COLO668 (cell line): ENCODE results near the gene SH3GL3.

Experiments used
- DNase-seq: peaks from one replicate; lab custom pipeline; 2025; ENCODE audit not compliant: unreplicated experiment; lab: John Stamatoyannopoulos, UW

The SH3GL3 gene

DNA sequence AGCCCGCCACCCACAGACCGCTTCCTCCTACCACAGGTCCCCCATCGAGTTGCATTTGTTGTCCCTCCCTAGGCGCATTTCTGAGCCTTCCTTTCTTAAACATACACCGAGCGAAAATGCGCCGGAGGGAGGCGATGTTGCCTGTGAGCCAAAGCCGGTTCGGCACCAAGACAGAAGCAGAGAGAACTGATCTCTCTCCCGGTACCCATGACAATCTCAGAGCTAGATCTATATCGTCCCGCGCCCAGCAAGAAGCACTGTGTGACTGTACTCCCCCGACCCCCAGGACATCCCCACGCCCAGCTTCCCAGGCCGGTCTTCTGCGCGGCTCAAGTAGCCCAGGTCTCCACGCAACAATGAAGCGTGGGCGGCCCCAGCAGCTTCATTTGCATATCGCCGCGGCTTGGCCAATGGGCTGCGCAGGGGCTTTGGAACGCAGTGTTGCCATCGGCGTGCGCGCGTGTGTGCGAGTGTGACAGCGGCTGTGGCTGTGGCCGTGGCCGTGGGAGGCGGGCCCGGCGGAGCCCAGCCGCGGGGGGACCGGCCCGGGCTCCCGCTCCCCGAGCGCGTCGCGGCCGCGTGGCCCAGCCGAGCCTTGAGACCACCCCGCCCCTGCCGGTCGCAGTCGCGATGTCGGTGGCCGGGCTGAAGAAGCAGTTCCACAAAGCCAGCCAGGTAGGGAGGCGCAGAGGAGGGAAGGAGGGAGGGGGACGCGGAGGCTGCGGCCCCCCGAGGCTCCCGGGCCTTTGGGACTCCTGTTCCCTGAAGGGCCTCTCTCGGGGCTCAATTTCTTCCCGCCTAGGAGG lies at the start of gene SH3GL3:
SH3GL3 (plus strand) TSS at position 438 of the 806 bp plus-strand sequence; CDS start at position 631, 193 bp downstream.
- peak; percentile 37 for DNase-seq

- no peak for DNase-seq
Measured at GRCh38 chr15:83398626-83399025, 48.5 kb upstream of the SH3GL3 start.

GRCh38 chr15:83404121-83404520 lies 43.0 kb upstream of the SH3GL3 start:
- no peak for DNase-seq

GRCh38 chr15:83410532-83410931 lies 36.6 kb upstream of the SH3GL3 start:
- no peak for DNase-seq

- no peak for DNase-seq
Measured at GRCh38 chr15:83413054-83413719, 34.0 kb upstream of the SH3GL3 start.

GRCh38 chr15:83422081-83422480 lies 25.1 kb upstream of the SH3GL3 start:
- no peak for DNase-seq

- no peak for DNase-seq
Measured at GRCh38 chr15:83422541-83422940, 24.6 kb upstream of the SH3GL3 start.

GRCh38 chr15:83424101-83424500 lies 23.0 kb upstream of the SH3GL3 start:
- DNase-seq, result no peak

DNA sequence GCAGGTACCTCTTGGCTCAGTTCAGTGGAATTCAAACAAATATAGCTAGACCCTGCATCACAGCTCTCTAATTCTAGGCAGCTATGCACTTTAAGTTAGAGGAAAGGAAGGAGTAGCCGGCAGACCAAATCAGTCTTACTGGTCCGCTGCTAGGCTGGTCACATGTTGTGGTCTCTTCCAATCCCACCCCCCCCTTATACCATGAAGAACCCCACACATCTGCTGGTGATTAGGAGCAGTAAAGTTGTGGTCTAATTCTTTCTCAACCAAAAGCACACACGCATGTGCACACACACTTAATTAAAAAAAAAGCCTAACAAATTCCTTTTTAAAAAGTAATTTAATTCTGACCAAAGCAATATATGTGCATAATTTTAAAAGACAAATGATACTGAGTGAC lies 16.7 kb upstream of the SH3GL3 start:
- no peak for DNase-seq

DNA sequence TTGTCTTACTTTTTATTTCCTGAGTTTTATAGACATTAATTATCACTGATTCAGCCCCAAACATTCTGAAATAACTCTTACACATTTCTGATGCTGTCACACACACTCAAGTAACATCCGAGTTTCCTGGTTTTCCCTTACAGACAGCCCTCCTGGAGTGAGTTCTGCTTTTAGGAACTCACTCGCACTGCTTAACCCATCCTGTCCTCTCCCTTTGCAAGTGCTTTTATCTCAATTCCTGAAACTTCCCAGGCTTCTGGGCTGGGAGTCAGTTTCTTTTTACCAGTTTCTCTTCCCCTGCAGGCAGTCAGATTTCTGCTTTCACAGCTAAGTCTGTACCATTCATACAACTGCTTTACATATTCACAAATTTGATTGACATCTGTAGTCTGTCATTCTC lies 15.6 kb upstream of the SH3GL3 start:
- no peak for DNase-seq

DNA sequence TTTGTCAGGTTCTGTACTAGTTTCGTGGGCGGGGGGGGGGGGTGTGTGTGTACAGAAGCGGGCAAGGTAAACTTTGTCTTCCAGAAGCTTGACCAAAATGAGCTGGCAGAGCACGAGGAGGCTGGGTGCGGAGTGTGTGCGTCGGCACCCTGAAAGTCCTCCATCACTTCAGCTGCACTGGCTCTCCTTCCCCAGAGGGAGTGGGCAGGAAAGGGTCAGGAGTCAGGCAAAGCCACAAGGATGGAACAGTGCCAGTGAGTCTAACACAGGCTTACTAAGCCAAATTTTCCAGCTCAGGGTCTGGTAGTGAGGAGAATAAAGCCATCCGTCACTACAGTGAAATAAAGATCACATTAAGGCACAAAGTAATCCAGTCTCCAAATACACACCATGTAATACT lies 11.9 kb upstream of the SH3GL3 start:
- DNase-seq, result no peak

GRCh38 chr15:83435782-83436181 lies 11.4 kb upstream of the SH3GL3 start:
- DNase-seq, result no peak

DNA sequence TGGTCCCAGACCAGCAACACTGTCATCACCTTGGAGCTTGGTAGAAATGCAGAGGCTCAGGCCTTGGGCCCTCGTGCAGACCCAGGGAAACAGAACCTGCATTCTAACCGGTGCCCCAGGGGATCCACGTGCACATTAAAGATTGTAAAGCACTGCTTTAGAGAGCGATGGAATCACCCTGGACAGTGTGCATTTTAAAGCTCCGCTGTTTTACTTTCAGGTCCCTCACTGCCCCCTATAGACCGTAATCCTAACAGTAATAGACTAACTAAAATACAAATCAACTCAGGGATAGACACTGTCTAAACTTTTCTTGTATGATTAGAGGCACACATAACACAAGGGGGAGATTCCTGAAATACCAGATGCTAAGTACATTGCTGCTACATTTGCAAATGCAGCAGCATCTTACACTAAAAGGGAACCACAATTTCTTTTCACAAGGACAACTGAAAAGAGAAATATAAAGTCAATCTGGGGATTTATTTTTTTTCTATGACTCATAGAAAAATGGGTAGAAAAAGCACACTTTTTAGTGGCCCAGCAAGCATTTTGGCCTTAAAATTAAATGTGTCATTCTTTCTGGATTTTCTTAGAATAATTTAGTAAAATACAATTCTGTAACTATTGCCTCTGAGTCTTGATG lies 10.5 kb upstream of the SH3GL3 start:
- no peak for DNase-seq

DNA sequence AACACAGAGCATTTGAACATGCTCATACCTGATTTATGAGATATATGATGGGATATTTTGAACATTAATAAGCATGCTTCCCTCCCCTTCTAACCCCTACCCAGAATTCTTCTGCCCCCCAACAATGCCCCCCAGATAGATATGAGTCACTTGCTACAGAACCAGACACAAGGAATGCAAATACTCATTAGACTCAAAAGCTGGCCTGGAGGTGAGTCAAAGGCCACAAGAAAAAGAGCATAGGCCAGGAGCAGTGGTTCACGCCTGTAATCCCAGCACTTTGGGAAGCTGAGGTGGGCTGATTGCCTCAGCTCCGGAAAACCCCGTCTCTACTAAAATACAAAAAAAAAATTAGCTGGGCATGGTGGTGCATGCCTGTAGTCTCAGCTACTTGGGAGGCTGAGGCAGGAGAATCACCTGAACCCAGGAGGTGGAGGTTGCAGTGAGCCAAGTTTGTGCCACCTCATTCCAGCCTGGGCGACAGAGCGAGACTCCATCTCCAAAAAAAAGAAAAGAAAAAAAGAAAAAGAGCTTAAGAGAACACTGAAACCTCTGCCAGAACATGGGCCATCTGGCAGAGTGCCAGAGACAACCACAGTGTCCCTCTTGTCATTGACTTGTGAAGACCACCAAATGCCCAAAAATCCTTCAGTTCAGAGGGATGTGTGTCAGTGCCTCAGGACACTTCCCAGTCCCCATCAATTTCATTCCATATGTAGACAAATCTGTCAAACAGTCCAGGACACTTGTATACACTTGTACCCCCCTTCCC lies 3.9 kb upstream of the SH3GL3 start:
- DNase-seq, result no peak

- no peak for DNase-seq
Measured at GRCh38 chr15:83444936-83445335, 2.2 kb upstream of the SH3GL3 start.

GRCh38 chr15:83445643-83446042 lies 1.5 kb upstream of the SH3GL3 start:
- DNase-seq, result no peak

DNA sequence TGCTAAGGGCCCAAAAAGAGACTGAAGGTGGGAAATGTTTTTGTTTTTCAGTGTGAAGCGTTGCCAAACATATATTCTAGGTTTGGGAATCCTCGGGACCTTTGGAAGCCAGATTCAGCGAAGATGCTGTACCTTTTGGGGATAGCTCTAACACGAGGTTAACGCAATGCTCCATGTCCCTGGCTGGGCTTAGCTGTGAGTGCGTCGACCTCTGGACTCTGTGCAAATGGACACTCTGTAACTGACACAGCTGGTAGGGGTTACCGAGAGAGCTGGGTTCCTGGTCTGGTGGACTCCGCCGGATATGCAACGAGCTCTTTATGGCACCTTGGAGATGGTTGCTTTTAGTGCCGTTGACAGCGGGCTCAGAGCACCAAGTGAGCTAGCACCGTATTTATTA lies 724 bp upstream of the SH3GL3 start:
- DNase-seq, result no peak

DNA sequence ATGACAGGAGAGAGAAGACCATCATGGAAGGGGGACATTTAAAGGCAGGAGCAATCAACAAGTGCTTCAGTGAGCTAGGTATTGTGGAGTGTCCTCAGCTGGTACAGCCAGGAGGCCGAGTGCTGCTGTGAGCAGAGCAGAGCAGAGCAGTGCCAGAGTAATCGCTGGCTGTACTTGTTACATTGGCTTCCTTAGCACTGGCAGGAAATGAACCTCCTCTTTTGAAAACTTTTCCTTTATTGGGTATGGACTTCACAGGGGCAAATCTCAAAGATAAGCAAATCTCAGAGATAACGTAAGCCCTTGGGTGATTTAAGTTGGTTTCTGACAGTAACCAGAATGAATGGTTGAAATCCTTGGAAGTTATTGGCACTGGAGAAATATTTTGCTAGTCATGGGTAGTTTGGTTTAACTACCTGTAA lies 2.1 kb downstream of the SH3GL3 start:
- no peak for DNase-seq

- no peak for DNase-seq
Measured at GRCh38 chr15:83449937-83450506, 2.9 kb downstream of the SH3GL3 start.

DNA sequence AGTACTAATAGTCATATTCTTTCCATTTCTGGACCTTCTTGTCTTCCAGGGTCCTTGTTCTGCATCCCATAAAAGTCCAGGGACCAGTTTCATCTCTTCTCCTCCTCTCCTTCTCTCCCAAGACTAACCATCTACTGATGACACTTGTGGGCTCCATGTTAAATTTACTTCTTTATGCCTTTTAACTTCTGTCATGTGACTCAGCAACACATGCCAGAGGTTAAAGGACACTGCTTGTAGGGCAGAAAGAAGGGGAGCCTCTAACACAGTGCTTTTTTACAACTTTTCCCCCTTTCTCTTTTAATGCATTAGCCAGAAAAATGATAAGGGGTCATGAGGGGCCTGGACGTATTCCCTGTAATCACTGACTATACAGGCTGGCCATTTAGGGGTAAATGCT lies 10.0 kb downstream of the SH3GL3 start:
- DNase-seq, result no peak

DNA sequence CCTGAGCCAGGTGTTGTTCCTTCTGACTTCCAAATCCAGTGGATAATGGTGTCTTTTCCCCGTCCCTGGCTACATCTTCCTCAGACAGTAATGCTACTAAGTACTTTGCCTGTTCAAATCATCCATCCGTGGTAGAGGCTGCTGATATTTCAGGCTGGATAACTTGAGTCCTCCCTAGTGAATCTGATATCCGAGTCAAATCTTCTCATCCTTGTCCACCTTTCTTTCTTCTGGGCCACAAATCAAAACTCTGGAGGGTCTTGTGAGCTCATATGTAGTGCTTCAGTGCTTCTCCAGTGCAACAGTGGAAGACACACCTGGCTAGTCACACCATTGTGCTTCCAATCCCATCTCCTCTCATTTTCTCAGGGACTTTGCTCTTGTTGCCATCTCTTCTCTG lies 11.2 kb downstream of the SH3GL3 start:
- no peak for DNase-seq
